Measurements from ENCODE around the gene IQSEC1.

Gene IQSEC1

DNA sequence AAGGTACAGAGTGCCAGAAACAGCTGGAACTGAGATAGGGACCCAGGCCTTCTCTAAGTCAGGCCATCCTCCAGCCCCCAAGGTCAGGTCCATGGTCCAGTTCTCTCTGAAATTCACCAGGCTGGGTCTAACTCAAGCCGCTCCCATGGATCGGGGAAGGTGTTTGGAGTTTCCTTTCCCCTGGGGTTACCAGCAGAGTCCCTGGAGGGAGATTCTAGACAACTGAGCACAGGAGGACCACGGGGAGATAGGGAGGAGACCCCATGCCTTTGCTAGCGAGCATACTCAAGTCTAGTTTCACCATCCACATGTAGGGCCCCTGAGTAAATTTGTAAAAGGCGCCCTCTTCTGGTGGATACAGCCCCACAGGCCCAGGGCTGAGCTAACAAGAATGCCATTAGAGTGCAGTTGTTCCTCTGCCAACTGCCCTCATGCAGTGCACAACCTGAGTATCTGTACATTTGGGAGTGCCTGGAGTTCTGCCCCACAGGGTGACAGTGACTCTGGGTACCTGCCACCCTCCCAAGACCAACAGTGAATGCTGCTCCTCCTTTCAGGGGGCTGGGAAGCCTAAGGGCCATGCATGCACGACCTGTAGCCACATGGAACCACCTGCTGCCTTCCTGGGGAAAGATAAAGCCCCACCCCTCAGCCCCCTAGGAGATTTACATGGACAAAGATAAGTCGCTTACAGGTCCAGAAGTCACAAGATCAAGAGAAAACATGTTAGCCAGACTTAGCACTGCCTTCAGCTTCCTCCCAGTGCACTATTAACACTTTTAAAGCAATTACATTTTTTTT, 89.0 kb downstream of the IQSEC1 start:
- DNase-seq (ENCODE audit: low spot score) = peak; percentile 66

DNA sequence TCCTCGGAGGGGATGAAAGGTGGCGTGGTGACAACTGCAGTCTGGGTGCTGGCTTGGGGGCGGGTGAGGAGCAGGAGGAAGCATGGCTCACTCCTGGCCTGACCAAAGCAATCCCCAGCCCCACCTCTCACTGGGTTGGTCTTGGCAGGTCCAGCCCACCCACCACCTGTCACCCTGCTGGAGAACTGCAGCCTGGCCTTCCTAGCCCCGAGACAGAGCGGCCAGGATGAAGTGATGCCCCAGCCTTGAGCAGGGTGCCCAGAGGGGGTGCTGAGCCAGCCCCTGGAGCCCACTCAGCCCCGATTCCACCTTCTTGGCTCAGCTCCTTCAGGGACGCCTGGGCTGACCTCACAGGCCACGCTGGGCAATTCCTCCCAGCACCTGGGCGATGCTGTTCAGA, 89.9 kb downstream of the IQSEC1 start:
- DNase-seq (ENCODE audit: low spot score) = no peak

DNA sequence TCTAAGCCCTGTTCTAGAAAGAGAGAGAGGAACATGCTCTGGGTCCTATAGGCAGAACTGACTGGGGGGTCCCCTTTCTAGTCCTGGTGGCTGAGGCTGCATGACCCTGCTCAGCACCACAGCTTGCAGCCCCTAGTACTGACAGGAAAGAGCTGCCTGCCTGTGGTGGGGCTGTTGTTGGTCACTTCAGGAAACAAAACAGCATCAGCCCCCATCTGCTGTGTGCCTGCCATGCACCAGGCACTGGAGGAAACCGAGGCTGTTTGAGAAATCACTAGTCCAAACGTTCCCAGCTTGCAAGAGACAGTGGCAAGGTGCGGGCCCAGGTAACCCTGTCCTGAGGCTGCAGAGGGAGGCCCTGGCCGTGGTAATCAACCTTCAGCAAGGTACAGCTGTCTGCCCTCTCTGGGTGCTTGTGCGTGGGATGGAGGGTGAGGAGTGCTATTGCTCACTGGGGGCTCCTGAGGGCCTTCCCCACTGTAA, 90.6 kb downstream of the IQSEC1 start:
- no peak for DNase-seq (ENCODE audit: low spot score)

DNA sequence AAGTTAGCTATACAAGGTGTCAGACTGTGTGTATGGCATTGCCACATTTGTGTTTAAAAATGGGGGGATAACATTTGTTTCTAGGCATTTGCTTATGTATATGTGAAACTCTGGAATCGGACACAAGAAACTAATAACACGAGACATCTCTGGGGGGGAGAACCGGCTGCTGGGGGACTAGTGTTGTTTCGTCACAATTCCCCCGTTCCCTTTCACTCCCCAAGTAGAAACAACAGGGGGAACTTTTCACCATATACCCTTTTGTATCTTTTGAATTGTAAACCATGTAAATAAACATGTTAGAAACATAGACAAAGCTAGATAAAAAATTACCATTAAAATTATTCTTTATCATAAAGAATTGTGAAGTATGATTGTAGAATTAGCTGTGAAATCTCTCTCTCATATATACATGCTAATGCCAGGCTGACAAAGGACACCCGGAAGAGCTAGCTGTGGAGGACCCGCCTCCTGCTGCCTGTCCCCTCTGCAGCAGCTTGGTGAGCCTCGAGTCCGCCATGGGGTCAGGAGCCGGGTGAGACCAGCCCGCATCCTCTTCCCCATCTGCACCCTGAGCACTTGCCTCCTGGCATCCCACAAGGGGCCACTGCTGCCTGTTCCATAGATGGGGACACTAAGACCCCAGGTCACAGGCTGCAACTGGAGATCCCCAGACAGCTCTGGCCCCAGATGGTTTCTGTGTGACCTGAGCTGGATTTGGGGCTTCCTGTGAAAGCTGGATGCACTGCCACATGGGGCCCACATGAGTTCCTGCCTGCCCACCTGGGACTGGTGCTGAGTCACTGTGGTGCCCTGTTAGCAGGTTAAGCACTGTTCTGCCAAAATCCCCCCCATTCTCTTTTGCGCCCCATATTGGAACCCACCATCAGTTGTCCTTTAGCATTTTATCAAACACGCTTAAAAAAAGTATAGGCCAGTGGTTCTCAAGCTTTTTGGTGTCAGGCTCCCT, 91.6 kb downstream of the IQSEC1 start:
- DNase-seq (ENCODE audit: low spot score) = no peak

DNA sequence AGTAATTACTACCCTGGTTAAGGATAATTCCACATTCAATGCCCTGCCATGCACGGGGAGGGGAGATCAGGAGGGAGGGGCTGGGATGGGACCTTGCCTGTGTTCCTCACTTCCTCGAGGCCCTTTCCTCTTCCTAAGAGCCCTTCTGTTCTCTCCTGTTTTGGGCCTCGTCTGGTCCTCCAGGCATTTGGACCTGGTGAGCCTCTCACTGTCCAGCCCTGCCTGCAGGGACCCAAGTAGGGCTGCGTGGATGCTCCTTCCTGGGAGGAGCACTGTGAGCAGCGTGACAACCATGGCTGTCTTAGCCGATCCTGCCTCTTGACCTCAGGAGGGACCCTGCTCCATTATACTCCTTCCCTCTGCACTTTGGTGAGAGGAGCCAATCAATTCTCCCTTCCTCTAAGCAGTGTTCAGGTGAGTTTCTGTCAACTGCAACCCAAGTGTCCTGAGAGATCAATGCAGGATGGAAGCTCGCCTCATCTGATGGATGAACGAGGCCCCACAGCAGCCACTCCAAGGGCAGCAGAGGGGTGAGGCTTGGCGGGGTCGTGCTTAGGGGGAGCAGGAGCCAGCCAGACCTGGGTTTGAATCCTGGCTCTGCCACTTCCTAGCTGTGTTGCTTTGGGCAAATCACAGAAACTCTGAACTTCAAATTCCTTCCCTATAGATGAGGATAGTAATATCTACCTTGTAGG, 92.5 kb downstream of the IQSEC1 start:
- no peak for DNase-seq (ENCODE audit: low spot score)

DNA sequence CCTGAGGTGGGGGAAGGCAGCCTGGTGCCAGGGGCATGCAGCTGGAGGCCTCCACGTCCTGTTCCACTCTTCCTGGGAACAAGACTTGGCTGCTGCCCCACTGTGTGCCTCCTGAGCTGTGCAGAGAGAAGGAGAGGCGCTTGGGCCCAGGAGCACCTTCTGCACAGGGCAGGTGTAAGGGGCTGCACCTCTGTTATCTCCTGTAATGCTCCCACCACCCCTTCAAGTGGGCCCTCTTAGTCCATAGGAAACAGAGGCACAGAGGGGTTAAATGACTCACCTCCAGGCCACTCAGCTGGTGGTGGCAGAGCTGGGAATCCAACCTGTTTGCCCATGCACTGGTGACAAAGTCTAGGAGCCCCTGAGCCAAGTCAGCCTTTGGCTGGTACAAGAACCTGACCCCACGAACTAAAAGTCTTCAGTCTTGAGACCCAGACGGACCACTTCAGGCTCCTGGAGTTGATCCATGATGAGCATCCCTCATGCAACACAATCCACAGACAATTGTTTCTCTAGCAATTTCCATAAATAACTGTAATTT, 93.2 kb downstream of the IQSEC1 start:
- no peak for DNase-seq (ENCODE audit: low spot score)

DNA sequence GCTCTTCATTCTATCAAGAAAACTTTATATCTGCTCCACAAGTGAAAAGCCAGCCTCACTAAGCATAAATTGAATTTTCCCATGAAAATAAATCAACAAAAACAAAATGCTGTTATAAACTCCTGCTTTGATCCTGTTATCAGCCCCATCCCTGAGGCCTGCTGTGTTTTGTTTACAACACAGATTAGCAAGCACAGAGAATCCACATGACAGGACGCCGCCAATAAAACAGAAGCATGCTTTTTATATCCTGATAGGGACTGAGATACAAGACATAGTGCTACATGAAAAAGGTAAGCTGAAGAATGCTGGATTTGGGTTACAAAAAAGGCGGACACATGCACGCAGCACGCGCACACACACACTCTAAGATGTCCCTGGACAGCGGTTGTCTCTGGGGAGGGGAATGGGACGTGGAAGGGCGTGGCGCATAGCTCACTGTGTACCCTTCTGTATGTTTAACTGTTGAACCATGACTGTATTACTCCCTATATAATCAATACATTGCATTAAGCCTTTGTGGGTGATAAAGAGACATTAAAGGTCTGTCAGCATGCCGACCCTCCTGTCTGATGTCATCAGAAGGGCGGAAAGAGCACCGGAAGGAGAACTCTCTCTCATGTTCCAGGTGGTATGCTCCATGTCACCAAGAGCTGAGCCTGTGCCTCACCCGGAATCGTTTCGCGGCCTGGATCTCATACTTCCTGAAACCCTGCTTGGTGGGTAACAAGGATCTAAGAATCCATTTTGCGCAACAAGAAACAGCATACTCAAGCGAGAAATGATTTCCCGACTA, 93.9 kb downstream of the IQSEC1 start:
- DNase-seq (ENCODE audit: low spot score) = no peak

DNA sequence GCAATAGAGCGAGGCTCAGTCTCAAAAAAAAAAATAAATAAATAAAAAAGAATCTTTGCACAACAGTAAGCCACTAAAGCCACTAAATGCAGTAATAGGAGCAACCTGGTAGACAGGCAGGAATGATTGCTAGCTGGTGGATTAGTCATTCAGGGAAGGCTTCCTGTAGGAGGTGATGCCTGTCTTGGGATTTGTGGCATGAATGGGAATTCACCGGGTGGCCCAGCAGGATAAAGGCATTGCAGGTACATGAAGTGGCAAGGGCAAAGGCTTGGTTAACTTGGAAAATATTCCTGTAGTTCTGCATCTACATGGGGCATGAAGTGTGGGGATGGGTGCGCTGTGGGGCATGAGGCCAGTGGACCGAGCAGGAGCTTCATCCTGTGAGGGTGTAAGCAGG, 94.5 kb downstream of the IQSEC1 start:
- no peak for DNase-seq (ENCODE audit: low spot score)

DNA sequence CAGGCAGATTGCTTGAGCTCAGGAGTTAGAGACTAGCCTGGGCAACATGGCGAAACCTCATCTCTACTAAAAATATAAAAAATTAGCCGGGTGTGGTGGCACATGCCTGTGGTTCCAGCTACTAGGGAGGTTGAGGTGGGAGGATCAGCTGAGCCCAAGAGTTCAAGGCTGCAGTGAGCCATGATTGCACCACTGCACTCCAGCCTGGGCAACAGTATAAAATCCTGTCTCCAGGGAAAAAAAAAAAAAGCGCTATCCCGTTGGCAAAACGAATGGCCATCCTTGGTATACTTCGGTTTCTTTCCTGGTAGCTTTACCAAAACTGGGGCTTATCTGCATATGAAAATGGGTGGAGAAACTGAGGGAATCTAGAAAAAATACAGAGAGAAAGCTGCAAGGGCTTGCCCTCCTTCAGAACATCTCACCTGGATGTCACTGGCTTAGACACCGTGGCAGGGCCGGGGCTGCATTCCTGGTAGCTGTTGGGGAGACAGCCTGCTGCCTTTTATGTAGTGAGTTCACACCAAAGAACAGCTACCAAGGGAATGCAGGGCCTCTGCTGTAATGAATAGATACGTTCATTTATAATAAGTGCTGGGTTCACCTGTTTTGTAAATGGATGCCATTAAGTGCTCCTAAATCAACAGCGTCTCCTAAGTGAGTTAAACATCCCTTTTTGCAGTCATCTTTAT, 96.0 kb downstream of the IQSEC1 start:
- DNase-seq (ENCODE audit: low spot score) = no peak

DNA sequence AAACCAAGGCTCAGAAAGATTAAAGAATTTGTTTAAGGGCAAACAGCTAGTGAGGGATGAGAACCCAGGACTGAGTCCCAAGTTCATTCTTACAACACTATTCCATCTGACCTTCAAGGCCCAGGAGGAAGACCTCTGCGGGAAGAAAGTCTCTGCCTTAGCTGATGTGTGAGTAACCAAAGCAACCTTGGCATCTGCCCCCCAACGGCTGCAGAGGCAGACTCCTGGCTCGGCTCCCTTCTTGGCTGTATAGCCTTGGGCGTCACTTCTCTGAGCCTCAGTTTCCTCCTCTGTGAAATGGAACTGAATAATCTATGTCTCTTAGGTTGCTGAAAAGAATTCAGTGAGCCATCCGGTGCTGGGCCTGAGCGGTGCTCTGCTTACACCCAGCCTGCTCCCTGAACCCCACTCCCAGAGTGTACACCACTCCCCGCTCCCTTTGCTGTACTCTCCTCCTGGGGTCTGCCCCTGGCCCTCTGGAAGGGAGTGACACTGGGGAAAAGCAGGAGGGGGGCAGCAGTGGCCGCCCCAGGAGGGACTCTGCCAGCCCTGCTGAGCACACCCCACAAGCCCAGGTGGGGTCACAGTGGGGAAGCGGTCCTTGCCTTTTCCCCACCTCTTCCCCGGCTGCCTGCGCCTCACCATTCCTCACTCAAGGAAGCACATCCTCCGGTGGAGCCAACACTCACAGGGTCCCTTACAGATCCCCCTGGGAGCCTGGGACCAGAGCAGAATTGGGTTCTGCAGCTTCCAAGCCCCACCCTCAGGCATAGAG, 97.3 kb downstream of the IQSEC1 start:
- no peak for DNase-seq (ENCODE audit: low spot score)

DNA sequence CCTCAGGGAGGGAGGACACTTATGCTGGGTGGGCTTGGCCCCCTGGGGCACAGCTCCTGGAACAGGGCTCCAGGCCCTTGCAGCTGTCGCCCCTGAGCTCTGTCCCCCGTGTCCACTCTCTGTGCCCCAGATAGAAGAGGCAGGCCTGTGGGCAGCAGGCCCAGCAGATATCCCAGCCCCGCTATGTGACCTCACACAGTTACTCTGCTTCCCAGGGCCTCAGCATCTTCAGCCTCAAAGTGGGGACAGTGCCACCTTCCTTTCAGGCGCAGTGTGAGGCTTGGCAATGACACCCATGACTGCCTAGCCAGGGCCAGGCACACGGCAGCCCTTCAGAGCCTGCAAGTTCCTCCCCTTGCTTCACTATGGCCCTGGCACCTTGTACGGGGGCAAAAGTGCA, 98.4 kb downstream of the IQSEC1 start:
- DNase-seq (ENCODE audit: low spot score) = no peak

DNA sequence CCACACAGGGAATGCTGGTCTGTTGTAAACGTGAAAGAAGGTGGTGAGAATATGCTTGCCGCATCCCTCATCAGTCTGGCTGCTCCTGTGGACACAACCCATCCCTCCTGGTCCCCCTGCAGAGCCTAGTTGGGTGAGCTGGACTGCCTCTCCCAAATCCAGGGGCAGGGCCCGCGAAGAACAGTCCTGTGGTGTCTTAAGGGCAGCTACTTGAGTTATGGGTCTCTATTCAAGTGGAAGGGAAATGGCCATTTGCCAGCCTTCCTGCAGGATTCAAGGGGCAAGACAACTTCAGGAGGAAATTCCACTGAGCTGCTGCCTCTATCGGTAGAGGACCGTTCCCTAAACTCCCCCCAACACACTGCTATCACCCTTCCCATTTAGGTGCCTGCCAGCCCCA, 98.9 kb downstream of the IQSEC1 start:
- DNase-seq (ENCODE audit: low spot score) = no peak

DNA sequence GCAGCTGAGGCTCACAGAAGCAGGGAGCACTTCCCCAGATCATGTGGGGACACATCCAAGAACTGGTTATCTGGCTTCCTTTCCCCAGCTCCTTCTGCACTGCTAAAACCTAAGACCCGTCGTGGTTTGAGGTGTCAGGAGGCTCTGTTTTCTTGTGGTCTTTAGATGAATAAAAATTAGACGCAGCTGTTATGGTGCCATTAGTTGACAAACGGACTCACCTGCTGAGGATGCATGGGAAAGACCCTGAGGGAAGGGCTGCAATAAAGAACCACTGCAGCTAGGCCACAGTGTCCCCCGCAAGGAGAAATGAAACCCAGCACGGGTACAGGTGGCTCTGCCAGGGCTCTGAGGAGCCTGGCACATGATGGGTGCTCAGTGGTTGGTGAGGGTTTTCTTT, 99.4 kb downstream of the IQSEC1 start:
- DNase-seq (ENCODE audit: low spot score) = no peak

DNA sequence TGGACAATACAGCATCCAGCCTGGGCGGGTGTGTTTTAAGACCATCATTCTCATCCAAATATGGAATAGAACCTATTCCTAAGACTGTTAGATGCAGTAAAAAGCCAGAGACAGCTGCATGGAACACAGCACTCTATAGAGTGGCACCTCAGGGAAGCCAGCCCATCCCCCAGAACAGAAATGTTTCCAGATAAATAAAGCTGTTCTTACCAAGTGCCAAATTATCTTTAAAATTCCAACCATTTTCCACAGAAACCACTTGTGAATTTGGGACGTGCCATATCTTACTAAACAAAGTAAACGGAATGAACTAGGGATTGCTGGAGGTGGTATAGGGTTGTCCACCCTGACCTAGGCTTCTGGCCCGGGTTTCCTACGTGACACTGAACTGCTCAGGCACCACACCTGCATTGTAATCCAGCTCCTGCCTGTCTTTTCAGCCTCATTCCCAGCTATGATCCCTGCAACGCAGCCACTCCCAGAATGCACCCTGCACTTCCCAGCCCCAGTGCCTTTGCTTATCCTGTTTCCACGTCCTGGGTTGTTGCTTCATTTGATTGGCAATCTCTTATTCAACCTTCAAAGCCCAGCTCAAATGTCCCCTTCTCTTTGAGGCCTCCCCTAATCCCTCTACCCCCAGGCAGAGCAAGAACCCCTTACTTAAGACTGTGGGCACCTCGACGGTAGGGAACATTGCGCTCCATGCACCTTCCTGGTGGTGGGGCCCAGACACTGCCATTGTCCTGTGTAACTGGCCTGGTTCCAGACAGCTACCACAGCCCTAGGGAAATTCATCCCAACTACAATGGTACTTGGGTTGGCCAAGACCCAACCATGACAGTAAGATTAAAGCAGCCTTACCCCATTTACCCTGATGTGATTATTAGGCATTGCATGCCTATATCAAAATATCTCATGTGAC, 100.2 kb downstream of the IQSEC1 start:
- DNase-seq (ENCODE audit: low spot score) = no peak

DNA sequence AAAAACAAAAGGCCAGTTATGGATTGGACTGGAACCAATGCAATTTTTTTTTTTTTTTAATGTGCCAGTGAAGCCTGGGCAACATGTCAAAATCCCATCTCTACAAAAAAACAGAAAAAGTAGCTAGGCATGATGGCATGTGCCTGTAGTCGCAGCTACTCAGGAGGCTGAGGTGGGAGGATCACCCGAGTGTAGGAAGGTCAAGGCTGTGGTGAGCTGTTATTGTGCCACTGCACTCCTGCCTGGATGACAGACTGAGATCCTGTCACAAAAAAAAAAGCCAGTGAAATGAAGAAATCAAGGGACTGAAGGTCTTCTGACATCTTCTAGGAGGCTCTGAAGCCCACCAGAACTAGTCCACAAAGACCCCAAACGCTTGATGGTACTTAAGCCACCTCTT, 101.2 kb downstream of the IQSEC1 start:
- DNase-seq (ENCODE audit: low spot score) = no peak

DNA sequence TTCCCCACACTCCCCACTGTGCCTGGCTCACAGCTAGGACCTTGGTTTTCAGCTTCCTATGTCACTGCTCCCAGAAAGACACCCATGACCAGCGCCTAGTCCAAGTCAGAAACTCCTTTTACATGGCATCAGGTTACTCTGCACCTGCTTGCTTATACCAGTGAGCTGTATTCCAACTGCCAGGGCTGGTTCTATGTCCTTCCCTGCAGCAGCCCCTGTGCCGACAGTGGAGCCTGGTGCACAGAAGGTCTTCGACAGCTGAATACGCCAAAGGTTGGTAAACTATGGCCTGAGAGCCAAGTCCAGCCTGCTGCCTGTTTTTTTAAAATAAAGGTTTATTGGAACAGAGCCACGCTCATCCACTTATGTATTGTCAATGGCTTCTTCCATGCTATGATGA, 102.5 kb downstream of the IQSEC1 start:
- DNase-seq (ENCODE audit: low spot score) = no peak

DNA sequence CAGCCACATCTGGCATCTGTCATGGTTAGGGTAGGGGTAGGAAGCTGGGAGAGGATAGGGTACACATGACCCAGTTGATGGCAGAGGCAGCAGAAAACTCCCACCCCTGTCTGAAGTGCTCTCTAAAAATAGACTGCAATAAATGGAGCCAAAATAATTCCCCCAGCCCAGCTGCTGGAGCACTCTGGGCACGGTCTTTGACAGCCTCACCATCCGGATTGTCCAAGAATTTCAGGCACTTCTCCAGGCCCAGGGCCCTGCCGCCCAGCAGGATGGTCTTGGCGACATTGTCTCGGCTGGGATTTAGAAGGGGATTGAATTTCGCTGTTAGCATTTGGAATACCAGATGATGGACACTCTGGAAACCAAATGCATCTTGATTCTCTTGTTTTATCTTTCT, 103.7 kb downstream of the IQSEC1 start:
- DNase-seq (ENCODE audit: low spot score) = no peak

DNA sequence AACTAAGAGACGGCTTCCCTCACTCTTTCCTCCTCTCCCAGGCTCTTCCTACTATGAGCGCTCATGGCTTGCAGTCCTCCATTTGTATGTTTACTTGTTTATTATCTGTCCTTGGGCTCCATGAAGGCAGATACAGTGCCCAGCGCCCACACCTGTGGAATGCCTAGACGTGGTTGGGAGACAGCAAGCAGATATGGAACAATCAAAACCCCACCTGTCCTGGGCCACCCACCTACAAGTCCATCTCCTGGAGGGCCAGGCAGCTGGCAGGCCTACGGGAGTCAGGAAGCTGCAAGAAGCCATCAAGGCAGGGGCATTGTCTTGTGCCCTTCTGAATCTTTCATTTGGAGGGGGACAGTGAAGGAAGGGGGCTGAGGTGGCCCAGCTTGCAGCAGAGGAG, 104.7 kb downstream of the IQSEC1 start:
- no peak for DNase-seq (ENCODE audit: low spot score)
